Esophagus muscularis mucosa (tissue), 4 donors: Measurements from ENCODE around the gene RNASET2.

ENCODE experiments used
- EP300 ChIP-seq: sonication (generic); formaldehyde crosslinking; IDR thresholded peaks from one replicate; pipeline ENCODE4 v1.6.1; 2017; ENCODE audit warnings: antibody characterized with exemption
- POLR2A ChIP-seq: fragments of 450-650 bp; IDR thresholded peaks from one replicate; pipeline ENCODE4 v1.6.1; 2017; ENCODE audit warnings: antibody characterized with exemption, moderate library complexity, mild to moderate bottlenecking, low read depth
- POLR2AphosphoS5 ChIP-seq, 2 donors: sonication (generic); formaldehyde crosslinking; IDR thresholded peaks; one replicate each; pipeline ENCODE4 v1.6.1; 2017; ENCODE audit warnings: antibody characterized with exemption in 2 of 2
- TF ChIP-seq, protein P1 (sequence below), 3 experiments: fragments of 200-600 bp in 2 of 3; fragments of 450-650 bp in 1 of 3; sonication (generic) in 2 of 3; IDR thresholded peaks; one replicate each; pipeline ENCODE4 v1.5.1; 2017 to 2019; ENCODE audit warnings: antibody characterized with exemption in 3 of 3, mild to moderate bottlenecking in 2 of 3, moderate library complexity in 1 of 3

DNA sequence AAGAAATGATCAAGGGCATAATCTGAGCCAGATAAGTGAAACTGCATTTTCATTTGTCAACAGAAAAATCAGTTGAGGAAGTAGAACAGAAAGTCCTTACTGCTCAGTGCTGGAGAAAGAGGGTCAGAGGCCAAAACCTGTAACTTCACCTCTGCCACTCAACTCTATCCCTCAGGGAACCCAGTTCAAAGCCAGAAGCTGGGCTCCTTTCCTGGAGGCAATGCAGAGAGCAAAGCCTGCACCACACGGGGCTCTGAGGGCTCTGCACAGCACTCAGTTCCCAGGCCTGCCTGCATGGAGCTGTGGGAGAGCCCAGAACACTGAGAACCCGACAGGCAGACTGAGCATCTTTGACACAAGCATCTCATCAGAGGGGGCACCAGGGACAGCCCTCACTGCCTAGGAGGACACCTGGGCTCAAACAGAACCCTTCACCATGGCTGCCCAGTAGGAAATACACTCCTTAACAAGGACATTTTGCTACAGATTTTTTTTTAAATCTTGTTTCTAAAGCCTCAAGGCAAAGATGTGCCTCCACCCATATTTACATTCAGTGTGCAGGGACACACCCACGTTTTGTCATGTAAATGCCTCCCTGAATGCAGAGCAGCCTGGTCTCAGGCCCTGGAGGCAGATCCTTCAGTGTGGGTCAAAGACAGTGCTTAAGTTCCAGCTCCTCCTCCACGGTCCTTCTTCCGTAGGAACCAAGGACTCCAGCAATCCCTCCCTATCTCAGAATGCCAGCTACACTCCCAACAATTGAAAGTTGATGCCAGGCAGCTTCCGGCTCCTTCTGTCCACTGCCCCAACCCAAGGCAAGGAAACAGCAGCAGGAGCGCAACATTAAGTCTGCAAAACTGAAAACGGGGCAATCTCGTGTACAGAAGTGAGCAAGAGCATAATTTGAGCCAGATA, 6.6 kb downstream of the RNASET2 start:
- TF ChIP-seq POLR2A (no peak), EP300 (no peak), POLR2AphosphoS5 (IDR thresholded peaks at IDR 0.05) (no peak)
- TF ChIP-seq, protein P1, sequence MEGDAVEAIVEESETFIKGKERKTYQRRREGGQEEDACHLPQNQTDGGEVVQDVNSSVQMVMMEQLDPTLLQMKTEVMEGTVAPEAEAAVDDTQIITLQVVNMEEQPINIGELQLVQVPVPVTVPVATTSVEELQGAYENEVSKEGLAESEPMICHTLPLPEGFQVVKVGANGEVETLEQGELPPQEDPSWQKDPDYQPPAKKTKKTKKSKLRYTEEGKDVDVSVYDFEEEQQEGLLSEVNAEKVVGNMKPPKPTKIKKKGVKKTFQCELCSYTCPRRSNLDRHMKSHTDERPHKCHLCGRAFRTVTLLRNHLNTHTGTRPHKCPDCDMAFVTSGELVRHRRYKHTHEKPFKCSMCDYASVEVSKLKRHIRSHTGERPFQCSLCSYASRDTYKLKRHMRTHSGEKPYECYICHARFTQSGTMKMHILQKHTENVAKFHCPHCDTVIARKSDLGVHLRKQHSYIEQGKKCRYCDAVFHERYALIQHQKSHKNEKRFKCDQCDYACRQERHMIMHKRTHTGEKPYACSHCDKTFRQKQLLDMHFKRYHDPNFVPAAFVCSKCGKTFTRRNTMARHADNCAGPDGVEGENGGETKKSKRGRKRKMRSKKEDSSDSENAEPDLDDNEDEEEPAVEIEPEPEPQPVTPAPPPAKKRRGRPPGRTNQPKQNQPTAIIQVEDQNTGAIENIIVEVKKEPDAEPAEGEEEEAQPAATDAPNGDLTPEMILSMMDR (IDR thresholded peaks at IDR 0.05) = no peak
